Memory B cell (primary cell): ENCODE data around the gene ZSWIM1.

Experiments
- ATAC-seq: fragments of 150-1000 bp; cut with Tn5 transposase; 2 replicates; pipeline ENCODE4 v1.10.0; 2021; ENCODE audit warnings: low read depth, mild to moderate bottlenecking, moderate library complexity
- DNase-seq, 2 donors: peaks; one replicate each; pipeline ENCODE4 v3.0.0; 2022; ENCODE audit warnings: low spot score in 2 of 2
- H3K27ac Mint-ChIP-seq: one replicate; pipeline ENCODE4 v1.8.0; 2022; ENCODE audit warnings: mild to moderate bottlenecking, moderate library complexity, mixed read lengths
- H3K27me3 Mint-ChIP-seq: one replicate; pipeline ENCODE4 v1.8.0; 2022; ENCODE audit warnings: mixed read lengths
- H3K36me3 Mint-ChIP-seq: one replicate; pipeline ENCODE4 v1.8.0; 2022; ENCODE audit warnings: mild to moderate bottlenecking, mixed read lengths
- H3K4me1 Mint-ChIP-seq: one replicate; pipeline ENCODE4 v1.8.0; 2022; ENCODE audit warnings: mixed read lengths
- H3K4me3 Mint-ChIP-seq: one replicate; pipeline ENCODE4 v1.8.0; 2022; ENCODE audit warnings: mild to moderate bottlenecking, moderate library complexity, mixed read lengths
- H3K9me3 Mint-ChIP-seq: one replicate; pipeline ENCODE4 v1.8.0; 2022; ENCODE audit warnings: mixed read lengths

ZSWIM1 gene

DNA sequence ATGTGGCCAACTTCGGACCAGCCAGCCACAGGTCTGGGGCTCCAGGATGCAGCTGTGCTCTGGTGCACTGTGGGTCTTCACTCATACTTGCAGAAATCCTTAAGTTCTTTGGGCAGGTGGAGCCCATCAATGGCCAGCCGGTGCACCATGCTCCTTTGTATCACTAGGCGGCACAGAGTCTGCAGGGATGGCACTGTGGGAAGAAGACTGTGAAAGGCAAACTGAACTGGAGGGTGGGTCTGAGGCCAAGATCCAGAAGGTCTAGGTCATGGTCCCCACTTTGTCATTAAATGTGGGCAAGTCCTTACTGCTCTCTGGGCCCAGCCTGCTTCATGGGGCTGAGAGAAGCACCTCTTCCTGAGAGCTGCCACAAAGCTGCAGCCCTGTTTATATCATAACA lies 7.7 kb downstream of the ZSWIM1 start:
- H3K36me3 Mint-ChIP-seq: peaks cover 4% of the 10 kb centered on the region
- H3K27me3 Mint-ChIP-seq: no peaks in the 10 kb centered on the region
- H3K4me1 Mint-ChIP-seq: peaks cover 27% of the 10 kb centered on the region
- no peak for ATAC-seq
- H3K9me3 Mint-ChIP-seq: no peaks in the 10 kb centered on the region
- no peak for DNase-seq
- no peak overlapping the region for H3K27ac Mint-ChIP-seq
- H3K4me3 Mint-ChIP-seq: no peak overlapping the region

DNA sequence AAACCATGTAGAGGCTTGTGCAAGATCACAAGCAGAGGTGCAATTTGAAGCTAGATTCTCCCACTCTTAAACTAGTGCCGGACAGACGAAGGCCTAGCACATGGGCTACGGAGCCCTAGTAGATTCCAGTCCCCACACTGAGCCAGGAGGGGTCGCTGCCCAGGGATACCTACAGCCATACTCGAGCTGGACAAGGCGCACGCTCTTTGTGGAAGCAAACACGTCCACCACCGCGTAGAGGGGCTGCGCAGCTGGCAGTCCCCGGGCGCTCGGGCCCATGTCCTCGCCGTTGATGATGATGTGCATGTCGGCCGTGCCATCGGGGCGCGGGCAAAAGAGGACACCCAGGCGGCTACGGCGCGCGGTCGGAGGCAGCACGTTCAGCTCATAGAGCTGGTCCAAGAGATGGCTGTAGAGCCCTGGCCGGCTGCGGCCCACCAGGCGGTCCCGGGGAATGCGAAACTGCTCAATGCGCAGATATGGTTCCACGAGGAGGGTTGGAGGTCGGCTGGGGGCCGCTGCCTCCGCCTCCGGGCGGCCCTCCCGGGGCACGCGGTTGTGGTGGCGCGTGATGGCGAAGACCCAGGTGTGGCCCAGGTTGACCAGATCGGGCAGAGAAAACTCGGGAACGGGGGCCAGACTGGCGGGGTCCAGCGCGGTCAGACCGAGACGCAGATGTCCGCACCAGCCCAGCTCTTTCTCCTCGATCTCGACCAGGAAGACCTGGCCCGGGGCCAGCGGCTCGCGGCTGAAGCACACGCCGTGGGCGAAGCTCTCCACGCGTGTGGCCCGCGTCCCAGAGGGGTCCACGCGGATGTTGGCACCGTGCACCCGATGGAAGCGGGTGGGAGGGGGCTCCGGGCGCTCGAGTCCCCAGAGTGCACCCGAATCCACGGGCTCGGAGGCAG lies 9.3 kb downstream of the ZSWIM1 start:
- peak overlapping the region; percentile 91 for H3K27ac Mint-ChIP-seq
- no peaks in the 10 kb centered on the region for H3K27me3 Mint-ChIP-seq
- peaks cover 25% of the 10 kb centered on the region for H3K4me1 Mint-ChIP-seq
- peak; percentile 23 for ATAC-seq
- H3K4me3 Mint-ChIP-seq: peak overlapping the region; percentile 93
- H3K9me3 Mint-ChIP-seq: no peaks in the 10 kb centered on the region
- H3K36me3 Mint-ChIP-seq: peaks cover 4% of the 10 kb centered on the region
- peak in 1 of 2 donors; percentile 50 for DNase-seq

DNA sequence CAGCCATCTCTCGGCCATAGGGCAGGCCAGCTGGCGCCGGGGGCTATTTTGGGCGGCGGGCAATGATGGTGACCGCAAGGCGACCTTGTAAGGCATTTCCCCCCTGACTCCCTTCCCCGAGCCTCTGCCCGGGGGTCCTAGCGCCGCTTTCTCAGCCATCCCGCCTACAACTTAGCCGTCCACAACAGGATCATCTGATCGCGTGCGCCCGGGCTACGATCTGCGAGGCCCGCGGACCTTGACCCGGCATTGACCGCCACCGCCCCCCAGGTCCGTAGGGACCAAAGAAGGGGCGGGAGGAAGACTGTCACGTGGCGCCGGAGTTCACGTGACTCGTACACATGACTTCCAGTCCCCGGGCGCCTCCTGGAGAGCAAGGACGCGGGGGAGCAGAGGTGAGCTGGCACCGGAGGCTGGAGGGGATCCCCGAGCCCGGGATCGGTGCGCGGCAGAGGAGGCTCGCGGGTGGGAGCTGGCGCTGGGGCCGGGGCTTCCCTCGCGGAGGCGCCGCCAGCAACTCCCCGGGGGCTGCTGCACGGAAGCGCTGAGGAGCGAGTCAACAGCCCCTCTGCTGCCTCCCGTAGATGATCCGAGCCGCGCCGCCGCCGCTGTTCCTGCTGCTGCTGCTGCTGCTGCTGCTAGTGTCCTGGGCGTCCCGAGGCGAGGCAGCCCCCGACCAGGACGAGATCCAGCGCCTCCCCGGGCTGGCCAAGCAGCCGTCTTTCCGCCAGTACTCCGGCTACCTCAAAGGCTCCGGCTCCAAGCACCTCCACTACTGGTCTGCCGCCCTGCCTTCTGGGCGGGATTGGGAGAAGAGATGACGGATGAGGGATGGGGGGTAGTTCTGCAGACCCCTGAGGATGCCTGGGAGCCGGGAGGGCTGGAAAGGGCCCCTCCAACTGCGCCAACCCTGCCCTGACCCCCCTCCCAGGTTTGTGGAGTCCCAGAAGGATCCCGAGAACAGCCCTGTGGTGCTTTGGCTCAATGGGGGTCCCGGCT lies 10.3 kb downstream of the ZSWIM1 start, which contains the start of the genes CTSA and NEURL2:
TSS of gene CTSA (plus strand) at position 351 of the 999 bp plus-strand sequence. CDS start at position 585, 234 bp downstream.
TSS of gene NEURL2 (minus strand) at position 224 of the 999 bp plus-strand sequence. CDS start at position 7, 217 bp downstream.
- ATAC-seq: peak; percentile 88

DNA sequence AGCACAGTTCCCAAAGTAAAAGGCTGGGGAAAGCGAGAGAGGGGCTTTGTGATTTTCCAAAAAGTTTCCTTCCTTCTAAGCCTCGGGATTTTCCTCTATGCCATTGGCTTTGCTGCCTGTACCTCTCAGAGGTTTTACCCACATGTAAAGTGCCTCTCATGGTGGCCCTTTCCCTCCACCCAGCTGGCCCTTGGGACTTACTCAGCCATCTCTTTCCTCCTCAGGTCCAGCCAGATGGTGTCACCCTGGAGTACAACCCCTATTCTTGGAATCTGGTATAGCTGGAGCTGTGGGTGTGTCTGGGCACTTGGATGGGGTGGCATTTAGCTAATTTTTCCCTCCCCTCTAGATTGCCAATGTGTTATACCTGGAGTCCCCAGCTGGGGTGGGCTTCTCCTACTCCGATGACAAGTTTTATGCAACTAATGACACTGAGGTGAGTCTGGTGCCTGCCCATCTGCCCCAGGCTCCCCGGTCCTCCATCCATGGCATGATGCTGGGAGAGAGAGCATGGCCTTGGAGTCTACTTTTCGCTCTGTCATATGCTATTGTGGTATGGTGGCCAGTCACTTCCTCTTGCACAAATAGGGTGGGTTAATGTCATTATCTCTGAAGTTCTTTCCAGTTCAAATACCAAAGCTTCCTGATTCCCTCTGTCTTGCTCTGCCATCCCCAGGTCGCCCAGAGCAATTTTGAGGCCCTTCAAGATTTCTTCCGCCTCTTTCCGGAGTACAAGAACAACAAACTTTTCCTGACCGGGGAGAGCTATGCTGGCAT lies 11.2 kb downstream of the ZSWIM1 start:
- Mint-ChIP-seq H3K4me1 (peaks cover 25% of the 10 kb centered on the region), H3K9me3 (no peaks in the 10 kb centered on the region), H3K36me3 (peaks cover 8% of the 10 kb centered on the region), H3K27ac (peak overlapping the region; percentile 91), H3K4me3 (peak overlapping the region; percentile 93), H3K27me3 (no peaks in the 10 kb centered on the region)
- ATAC-seq: no peak
- no peak for DNase-seq

More for the DNA sequence above, 10.3 kb downstream of the ZSWIM1 start, which contains the start of the genes CTSA and NEURL2:
- Mint-ChIP-seq H3K4me3 (peak within 1 kb of the TSS; percentile 93), H3K27me3 (no peaks in the 10 kb centered on the region), H3K36me3 (peaks cover 4% of the 10 kb centered on the region), H3K9me3 (no peaks in the 10 kb centered on the region), H3K27ac (peak within 1 kb of the TSS; percentile 91), H3K4me1 (peaks cover 25% of the 10 kb centered on the region)
- peak; percentile 76 to 82 for DNase-seq

DNA sequence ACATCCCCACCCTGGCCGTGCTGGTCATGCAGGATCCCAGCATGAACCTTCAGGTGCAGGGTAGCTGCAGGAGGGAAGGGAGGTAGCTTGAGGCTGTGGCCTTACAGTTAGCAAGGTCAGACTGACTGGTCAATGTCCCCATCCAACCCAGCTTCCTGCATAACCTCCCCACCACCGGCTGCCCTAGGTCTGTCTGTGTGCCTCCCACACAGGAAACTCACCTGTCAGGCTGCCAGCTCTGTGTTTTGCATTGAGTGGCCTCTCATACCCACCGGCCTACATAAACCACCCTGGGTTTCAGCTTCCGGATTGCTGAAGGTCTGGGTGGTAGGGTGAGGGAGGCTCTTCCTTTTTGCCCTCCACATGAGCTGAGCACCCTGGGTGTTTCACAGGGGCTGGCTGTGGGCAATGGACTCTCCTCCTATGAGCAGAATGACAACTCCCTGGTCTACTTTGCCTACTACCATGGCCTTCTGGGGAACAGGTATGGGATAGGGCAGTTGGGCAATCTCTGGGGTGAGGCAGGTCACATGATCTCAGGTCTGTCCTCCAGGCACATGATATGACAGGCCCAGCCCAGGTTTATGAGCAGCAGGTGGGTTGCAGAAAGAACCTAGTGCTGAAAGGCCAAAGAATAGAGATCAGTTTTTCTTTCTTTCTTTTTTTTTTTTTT lies 11.9 kb downstream of the ZSWIM1 start:
- no peak for DNase-seq
- Mint-ChIP-seq H3K4me1 (peaks cover 25% of the 10 kb centered on the region), H3K9me3 (no peaks in the 10 kb centered on the region), H3K27ac (peak overlapping the region; percentile 91), H3K27me3 (no peaks in the 10 kb centered on the region), H3K4me3 (peak overlapping the region; percentile 93), H3K36me3 (peaks cover 11% of the 10 kb centered on the region)
- peak; percentile 21 for ATAC-seq

DNA sequence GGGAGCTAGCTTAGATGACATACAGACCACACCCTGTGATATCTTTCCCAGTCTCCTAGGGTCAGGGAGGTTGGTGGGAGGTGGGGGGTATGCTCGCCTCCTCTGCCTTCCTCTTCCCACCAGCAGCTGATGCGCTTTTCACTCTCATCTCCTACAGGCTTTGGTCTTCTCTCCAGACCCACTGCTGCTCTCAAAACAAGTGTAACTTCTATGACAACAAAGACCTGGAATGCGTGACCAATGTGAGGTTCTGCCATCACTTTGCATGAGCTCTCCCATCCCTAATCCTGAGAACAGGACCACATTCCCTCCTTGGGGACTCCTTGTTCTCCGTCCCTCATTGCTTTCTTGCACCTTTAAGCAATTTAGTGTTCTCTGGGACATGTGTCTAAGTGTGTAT lies 12.8 kb downstream of the ZSWIM1 start:
- Mint-ChIP-seq H3K4me1 (peaks cover 25% of the 10 kb centered on the region), H3K4me3 (no peak overlapping the region), H3K9me3 (no peaks in the 10 kb centered on the region), H3K36me3 (peaks cover 14% of the 10 kb centered on the region), H3K27ac (peak overlapping the region; percentile 53), H3K27me3 (no peaks in the 10 kb centered on the region)
- ATAC-seq (no peak), DNase-seq (no peak)

DNA sequence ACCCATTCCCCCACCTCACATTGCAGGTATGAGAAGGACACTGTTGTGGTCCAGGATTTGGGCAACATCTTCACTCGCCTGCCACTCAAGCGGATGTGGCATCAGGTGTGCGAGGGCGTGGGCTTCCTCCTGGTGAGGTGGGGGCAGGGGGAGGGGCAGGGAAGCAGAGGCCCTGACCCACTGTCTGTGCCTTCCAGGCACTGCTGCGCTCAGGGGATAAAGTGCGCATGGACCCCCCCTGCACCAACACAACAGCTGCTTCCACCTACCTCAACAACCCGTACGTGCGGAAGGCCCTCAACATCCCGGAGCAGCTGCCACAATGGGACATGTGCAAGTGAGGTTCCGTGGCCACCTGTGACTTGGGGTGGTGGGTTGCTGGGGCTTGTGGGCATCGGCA lies 13.8 kb downstream of the ZSWIM1 start:
- ATAC-seq (no peak), DNase-seq (no peak)
- no peak overlapping the region for H3K4me3 Mint-ChIP-seq
- H3K36me3 Mint-ChIP-seq: peaks cover 17% of the 10 kb centered on the region
- H3K27ac Mint-ChIP-seq: no peak overlapping the region
- no peaks in the 10 kb centered on the region for H3K9me3 Mint-ChIP-seq
- no peaks in the 10 kb centered on the region for H3K27me3 Mint-ChIP-seq
- peaks cover 25% of the 10 kb centered on the region for H3K4me1 Mint-ChIP-seq

DNA sequence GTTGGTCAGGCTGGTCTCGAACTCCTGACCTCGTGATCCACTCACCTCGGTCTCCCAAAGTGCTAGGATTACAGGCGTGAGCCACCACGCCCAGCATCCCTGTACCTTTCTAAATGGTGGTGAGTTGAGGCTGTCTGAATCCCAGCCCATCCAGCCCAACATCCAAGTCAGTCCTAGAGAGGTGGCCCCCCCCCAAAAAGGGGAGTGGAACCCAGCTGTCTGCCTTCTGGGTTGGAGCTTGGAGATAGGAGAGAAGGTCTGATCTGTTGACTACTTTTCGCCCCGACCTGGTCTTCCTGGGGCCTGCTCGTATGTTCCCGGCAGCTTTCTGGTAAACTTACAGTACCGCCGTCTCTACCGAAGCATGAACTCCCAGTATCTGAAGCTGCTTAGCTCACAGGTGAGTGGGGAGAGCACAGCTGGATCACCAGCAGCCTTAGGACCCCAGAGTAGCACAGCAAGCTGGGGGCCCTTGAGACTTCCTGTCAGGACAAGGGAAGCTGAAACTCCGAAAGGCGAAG lies 15.7 kb downstream of the ZSWIM1 start:
- Mint-ChIP-seq H3K4me3 (no peak overlapping the region), H3K36me3 (peaks cover 17% of the 10 kb centered on the region), H3K4me1 (peaks cover 18% of the 10 kb centered on the region), H3K27ac (no peak overlapping the region), H3K27me3 (no peaks in the 10 kb centered on the region), H3K9me3 (no peaks in the 10 kb centered on the region)
- DNase-seq: no peak
- ATAC-seq: no peak

DNA sequence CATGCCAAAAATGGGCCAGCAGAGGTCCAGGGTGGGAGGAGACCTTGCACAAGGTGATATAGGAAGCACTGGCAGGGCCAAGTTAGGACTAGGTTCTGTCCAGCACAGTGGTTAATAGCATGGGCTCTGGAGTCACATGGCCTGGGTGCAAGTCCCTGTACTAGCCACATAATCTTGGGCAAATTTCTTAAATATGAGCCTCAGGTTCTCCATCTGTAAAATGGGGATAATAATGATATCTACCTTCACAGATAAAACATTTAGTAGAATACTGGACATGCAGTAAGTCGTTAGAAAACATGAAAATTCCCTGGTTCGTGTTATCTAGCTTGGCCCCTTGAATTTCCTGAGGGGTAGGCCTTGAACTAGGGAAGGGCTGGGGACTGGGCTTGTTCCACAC lies 16.3 kb downstream of the ZSWIM1 start:
- no peak for ATAC-seq
- Mint-ChIP-seq H3K4me3 (no peak overlapping the region), H3K4me1 (peaks cover 13% of the 10 kb centered on the region), H3K27me3 (no peaks in the 10 kb centered on the region), H3K9me3 (no peaks in the 10 kb centered on the region), H3K36me3 (peaks cover 17% of the 10 kb centered on the region), H3K27ac (no peak overlapping the region)
- no peak for DNase-seq

DNA sequence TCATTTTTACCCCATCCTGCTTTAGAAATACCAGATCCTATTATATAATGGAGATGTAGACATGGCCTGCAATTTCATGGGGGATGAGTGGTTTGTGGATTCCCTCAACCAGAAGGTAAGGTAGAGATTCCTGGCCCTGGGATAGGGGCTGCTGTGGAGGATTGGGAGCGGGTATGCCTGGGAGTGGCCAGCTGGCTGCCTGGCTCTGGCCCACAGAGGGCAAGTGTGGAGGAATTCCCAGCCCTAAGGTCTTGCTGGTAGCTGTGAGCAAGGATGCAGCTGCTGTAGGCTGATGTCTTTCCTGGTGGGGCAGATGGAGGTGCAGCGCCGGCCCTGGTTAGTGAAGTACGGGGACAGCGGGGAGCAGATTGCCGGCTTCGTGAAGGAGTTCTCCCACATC lies 16.7 kb downstream of the ZSWIM1 start:
- ATAC-seq (no peak), DNase-seq (no peak)
- Mint-ChIP-seq H3K36me3 (peaks cover 17% of the 10 kb centered on the region), H3K4me3 (no peak overlapping the region), H3K4me1 (peaks cover 11% of the 10 kb centered on the region), H3K27ac (no peak overlapping the region), H3K9me3 (no peaks in the 10 kb centered on the region), H3K27me3 (no peaks in the 10 kb centered on the region)

DNA sequence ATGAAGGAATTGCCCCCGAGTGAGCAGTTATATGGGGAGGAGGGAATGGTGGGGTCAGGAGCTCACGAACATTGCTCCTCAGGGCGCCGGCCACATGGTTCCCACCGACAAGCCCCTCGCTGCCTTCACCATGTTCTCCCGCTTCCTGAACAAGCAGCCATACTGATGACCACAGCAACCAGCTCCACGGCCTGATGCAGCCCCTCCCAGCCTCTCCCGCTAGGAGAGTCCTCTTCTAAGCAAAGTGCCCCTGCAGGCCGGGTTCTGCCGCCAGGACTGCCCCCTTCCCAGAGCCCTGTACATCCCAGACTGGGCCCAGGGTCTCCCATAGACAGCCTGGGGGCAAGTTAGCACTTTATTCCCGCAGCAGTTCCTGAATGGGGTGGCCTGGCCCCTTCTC lies 17.3 kb downstream of the ZSWIM1 start:
- no peak for ATAC-seq
- Mint-ChIP-seq H3K4me3 (no peak overlapping the region), H3K36me3 (peaks cover 16% of the 10 kb centered on the region), H3K9me3 (no peaks in the 10 kb centered on the region), H3K27ac (no peak overlapping the region), H3K4me1 (peaks cover 10% of the 10 kb centered on the region), H3K27me3 (no peaks in the 10 kb centered on the region)
- DNase-seq: no peak

DNA sequence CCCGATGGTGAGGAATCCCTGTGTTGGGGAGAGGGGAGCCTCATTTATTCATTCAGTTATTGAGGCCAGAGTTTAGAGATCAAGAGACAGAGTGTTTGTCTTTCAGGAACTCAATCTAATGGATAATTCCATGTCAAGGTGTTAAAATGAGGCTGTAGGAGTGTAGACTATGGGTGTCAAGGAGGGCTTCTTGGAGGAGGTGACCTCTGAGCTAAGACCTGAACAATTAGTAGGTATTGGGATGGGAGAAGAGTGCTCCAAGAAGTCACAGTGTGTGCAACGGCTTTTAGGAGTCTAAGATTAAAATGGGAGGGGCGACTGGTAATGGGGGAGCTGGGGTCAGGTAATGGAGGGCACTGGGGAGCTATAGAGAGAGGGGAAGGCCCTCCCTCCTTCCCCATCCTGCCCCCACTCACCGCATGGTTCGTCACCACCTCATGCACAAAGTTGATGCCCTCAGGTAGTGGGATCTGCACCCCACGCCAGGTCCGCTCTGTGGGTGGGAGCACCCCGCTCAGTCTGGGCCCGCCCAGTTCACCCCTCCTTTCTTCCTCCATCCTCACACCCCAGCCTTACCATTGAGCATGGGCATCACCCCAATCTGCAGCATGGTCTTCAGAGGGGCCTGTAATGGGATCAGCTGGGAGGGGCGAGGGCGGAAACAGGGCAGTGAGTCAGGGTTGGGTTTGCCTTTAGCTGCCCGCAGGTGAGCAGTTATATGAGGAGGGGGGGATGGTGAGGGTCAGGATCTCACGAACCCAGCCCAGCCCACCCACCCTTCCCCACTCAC lies 18.2 kb downstream of the ZSWIM1 start:
- H3K4me3 Mint-ChIP-seq: no peak overlapping the region
- H3K4me1 Mint-ChIP-seq: peaks cover 8% of the 10 kb centered on the region
- no peaks in the 10 kb centered on the region for H3K27me3 Mint-ChIP-seq

More for the DNA sequence above, 18.2 kb downstream of the ZSWIM1 start:
- DNase-seq (no peak), ATAC-seq (no peak)
- Mint-ChIP-seq H3K27ac (no peak overlapping the region), H3K9me3 (no peaks in the 10 kb centered on the region), H3K36me3 (peaks cover 14% of the 10 kb centered on the region)
